SK-N-SH treated with all-trans-retinoic acid at 6 μM for 48 hours (cell line): ENCODE data around the gene CLN5.

Source experiments
- BACH2 ChIP-seq: fragments of 250-450 bp; sonication (Bioruptor Pico); IDR thresholded peaks from 2 replicates; pipeline ENCODE4 v1.9.0; 2021; ENCODE audit warnings: mild to moderate bottlenecking, borderline replicate concordance
- OSR1 ChIP-seq: fragments of 250-450 bp; sonication (Bioruptor Pico); IDR thresholded peaks from 2 replicates; pipeline ENCODE4 v1.8.0; 2022; ENCODE audit warnings: moderate library complexity, mild to moderate bottlenecking, inconsistent platforms
- PPARA ChIP-seq: fragments of 250-450 bp; sonication (Bioruptor Pico); IDR thresholded peaks from 2 replicates; pipeline ENCODE4 v1.5.0; 2020; ENCODE audit warnings: mild to moderate bottlenecking, borderline replicate concordance
- SNAI2 ChIP-seq: fragments of 250-450 bp; sonication (Bioruptor Pico); IDR thresholded peaks from 2 replicates; pipeline ENCODE4 v1.5.0; 2020; ENCODE audit warnings: mild to moderate bottlenecking, moderate library complexity
- ZC3H10 ChIP-seq: fragments of 250-450 bp; sonication (Bioruptor Pico); IDR thresholded peaks from 2 replicates; pipeline ENCODE4 v1.5.1; 2021; ENCODE audit warnings: mild to moderate bottlenecking, moderate library complexity
- ZNF70 ChIP-seq: fragments of 450-650 bp; formaldehyde crosslinking; IDR thresholded peaks from 2 replicates; pipeline ENCODE4 v1.5.0; 2020; ENCODE audit warnings: mild to moderate bottlenecking, moderate library complexity
- ZNF8 ChIP-seq: fragments of 450-650 bp; formaldehyde crosslinking; IDR thresholded peaks from 2 replicates; pipeline ENCODE4 v1.5.0; 2020; ENCODE audit warnings: mild to moderate bottlenecking, moderate library complexity
- TF ChIP-seq, protein P1 (sequence below): fragments of 250-450 bp; sonication (Bioruptor Pico); IDR thresholded peaks from 2 replicates; pipeline ENCODE4 v1.8.0; 2020; ENCODE audit warnings: mild to moderate bottlenecking, moderate library complexity, borderline replicate concordance
- TF ChIP-seq, protein P2 (sequence below): fragments of 250-450 bp; sonication (Bioruptor Pico); IDR thresholded peaks from 2 replicates; pipeline ENCODE4 v1.5.1; 2020; ENCODE audit warnings: low read depth, mild to moderate bottlenecking, moderate library complexity

DNA sequence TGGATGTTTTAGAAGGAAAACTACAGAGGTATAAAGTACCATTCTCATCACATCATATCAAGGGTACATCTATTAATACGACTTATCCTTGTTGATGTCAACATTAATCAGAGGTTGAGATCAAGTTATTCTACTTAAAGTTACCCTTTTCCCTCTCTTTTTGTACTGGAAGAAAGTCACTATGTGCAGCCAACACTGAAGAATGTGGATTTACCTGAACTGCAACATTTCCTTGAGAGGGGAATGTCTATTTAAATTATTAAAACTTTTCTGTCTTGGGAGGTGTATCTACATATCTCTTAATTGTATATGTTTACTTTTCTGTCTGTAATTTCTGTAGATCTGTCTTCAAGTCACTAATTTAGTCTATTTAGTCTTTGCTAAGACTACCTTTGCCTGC lies 37.6 kb downstream of the CLN5 start:
- TF ChIP-seq, protein P1, sequence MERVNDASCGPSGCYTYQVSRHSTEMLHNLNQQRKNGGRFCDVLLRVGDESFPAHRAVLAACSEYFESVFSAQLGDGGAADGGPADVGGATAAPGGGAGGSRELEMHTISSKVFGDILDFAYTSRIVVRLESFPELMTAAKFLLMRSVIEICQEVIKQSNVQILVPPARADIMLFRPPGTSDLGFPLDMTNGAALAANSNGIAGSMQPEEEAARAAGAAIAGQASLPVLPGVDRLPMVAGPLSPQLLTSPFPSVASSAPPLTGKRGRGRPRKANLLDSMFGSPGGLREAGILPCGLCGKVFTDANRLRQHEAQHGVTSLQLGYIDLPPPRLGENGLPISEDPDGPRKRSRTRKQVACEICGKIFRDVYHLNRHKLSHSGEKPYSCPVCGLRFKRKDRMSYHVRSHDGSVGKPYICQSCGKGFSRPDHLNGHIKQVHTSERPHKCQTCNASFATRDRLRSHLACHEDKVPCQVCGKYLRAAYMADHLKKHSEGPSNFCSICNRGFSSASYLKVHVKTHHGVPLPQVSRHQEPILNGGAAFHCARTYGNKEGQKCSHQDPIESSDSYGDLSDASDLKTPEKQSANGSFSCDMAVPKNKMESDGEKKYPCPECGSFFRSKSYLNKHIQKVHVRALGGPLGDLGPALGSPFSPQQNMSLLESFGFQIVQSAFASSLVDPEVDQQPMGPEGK: no peak
- TF ChIP-seq BACH2 (CRISPR knock-in tag) (no peak), ZNF8 (CRISPR knock-in tag) (no peak), PPARA (CRISPR knock-in tag) (no peak), SNAI2 (CRISPR knock-in tag) (no peak), ZNF70 (CRISPR knock-in tag) (no peak), OSR1 (CRISPR knock-in tag) (no peak), ZC3H10 (CRISPR knock-in tag) (no peak)
- TF ChIP-seq, protein P2, sequence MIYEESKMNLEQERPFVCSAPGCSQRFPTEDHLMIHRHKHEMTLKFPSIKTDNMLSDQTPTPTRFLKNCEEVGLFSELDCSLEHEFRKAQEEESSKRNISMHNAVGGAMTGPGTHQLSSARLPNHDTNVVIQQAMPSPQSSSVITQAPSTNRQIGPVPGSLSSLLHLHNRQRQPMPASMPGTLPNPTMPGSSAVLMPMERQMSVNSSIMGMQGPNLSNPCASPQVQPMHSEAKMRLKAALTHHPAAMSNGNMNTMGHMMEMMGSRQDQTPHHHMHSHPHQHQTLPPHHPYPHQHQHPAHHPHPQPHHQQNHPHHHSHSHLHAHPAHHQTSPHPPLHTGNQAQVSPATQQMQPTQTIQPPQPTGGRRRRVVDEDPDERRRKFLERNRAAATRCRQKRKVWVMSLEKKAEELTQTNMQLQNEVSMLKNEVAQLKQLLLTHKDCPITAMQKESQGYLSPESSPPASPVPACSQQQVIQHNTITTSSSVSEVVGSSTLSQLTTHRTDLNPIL (CRISPR knock-in tag): no peak
